HG02759 (cell line): ENCODE measurements around the gene COL25A1.
"Not testable (repeated sequence)": the region's sequence is repeated elsewhere in the genome, so short reads cannot be mapped to it uniquely, and the experiment has no call there.

Source experiments
- ATAC-seq: cut with Tn5 transposase; IDR thresholded peaks from one replicate; pipeline ENCODE4 v1.9.1; 2021; ENCODE audit warnings: mild to moderate bottlenecking, moderate library complexity; ENCODE audit not compliant: unreplicated experiment

COL25A1 gene

GRCh38 chr4:109174224-109174953 lies 128.1 kb downstream of the COL25A1 start:
- ATAC-seq: no peak

DNA sequence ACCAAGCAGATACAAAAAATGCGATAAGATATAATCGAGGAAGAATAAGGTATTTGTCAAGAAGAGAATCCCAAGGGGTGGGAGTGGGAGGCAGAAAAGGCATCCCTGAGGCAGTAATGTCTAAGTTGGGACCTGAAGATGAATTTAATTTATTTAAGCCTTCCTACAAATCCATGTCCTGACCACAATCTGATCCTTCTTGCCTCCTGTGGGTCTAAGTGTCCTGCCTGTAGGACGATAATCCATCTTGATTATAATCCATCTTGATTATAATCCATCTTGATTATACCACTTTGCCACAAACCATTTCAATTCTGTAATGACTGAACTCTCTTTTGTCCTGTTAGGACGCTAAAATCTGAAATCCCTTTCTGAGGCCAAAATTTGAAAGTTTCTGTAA lies 130.2 kb downstream of the COL25A1 start:
- no peak for ATAC-seq

- ATAC-seq: no peak
Observed at GRCh38 chr4:109171070-109171469, 131.4 kb downstream of the COL25A1 start.

GRCh38 chr4:109169170-109169569 lies 133.3 kb downstream of the COL25A1 start:
- ATAC-seq: no peak

- no peak for ATAC-seq
Observed at GRCh38 chr4:109166586-109166985, 135.9 kb downstream of the COL25A1 start.

GRCh38 chr4:109166126-109166525 lies 136.3 kb downstream of the COL25A1 start:
- ATAC-seq: no peak

GRCh38 chr4:109164011-109164410 lies 138.4 kb downstream of the COL25A1 start:
- no peak for ATAC-seq

DNA sequence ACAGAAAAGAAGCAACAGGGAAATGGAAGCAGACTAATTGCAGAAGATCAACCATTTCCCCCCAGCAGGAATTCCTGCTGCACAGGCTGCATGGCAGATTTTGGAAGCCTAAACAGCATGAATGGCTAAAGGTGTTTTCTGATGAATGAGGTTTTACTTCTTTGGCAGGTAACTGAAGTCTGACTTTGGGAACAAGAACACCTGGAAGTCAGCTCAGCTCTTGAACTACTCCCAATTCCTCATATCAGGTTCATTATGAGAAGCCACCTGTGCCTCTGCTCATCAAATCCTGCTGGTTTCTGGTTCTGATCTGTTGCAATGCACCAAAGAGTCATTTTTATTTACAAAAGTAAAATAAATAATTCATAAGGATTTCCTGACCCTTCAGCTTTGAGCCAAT lies 139.0 kb downstream of the COL25A1 start:
- ATAC-seq: no peak

DNA sequence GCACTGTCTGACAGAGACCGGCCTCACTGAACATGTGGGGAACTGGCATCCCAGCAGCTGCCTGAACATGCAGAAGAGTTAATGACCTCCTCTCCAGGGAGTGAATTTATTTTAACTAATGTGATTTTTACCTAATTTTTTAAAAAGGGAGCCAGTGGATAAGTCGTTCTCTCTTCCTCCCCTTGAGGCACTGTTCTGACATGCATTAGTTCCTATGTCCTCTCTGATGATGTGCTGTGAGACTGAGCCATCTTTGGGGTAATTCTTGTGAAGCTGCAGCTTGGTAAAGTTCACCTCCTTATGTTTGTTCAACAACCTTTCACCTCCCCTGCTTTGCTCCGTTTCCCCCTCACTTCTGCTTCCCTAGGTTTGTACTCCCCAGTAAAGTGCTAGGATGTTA lies 139.7 kb downstream of the COL25A1 start:
- no peak for ATAC-seq

DNA sequence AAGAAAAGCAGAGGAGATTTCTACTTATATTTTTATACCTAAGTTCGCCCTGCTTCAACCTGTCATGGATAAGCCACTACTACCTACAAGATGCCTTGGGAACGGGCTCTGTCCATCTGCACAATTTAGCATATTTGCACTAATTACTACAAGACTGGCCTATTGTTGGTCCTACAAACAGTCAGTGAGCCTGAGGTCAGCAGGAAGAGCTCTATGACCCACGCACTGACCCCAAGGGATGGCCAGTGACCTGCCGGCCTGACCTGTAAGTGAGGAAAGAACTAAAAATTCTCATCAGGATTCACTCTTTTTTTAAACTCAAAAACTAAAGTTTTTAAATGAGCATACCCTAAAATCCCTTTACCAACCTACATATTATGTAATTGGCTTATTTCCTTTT lies 142.0 kb downstream of the COL25A1 start:
- no peak for ATAC-seq

DNA sequence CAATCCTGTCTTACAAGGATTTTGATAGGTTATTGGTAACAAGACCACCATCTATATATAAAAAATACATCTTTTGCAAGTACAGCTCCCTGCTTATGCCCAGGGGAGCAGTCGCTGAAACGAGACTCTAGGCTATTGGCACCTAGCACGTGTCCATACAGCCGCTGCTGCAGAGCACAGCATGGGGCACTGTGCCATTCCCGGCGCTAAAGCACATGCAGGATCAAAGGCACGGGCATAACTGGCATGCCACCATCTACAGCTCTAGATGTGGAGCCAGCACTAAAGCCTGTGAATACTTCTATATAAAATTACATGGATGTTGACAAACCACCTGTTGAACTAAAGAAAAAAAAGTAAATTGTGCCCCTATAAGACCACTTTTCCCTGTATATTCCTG lies 144.8 kb downstream of the COL25A1 start:
- ATAC-seq: no peak

DNA sequence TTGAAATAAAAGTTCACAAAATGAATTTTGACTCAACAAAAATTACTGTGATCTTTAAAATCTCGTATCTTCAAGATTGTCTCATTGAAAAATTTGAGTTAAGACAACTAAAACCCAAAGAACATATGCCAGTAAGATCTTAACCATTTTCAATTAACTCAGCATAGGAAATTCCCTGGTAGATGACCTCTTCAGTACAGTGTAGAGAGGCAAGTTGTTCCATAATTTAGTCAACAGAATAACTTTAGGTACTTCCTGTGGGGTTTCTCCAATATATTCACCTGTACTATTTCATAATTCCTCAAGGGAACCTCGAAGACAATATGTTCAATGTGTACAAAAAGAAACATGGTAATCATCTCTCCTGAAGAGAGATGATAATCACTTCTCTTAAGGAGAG lies 145.3 kb downstream of the COL25A1 start:
- no peak for ATAC-seq

DNA sequence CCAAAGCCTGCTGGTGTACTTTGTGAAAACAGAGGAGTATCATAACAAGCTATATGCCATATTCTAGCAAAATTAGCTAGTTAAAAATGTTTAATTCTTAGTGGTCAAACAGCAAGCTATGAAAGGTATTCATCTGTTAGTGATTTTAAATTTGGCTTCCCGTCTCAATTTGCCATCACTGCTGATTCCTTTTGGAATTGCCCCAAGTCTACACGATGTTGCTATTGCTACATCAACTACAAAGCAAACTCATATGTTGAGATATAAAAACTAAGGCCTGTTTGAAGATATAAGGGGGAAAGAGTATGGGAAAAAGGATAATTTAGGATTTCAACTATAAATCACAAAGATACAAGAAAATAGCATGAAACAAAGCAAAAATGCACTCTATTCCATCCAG lies 146.1 kb downstream of the COL25A1 start:
- ATAC-seq: no peak

DNA sequence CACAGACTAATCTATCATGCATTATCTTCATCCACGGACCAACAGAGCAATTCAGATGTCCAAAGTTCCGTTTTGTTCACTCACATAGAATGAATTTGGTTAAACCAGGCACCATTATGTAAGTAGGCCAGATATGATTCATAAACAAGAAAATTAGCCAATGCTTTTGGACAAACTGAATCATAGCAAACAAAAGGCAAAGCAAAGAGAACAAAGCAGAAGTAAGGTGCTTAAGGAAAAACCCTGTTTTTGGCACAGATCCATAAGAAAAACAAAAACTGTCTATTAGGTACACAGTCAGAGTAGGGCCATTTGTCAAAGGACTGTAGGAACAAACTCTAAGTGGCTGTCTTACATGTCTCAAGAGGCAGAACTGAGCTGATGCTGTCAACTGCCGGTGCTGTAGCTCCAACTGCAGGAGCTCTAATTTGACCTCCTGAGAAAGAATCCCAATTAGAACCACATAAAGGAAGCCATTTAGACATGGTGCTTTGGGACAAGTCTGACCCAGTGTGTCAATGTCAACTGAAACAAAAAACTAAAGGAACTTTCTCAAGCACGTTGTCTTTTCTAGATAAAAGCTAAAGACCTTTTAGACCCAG lies 146.7 kb downstream of the COL25A1 start:
- ATAC-seq: no peak

- no peak for ATAC-seq
Observed at GRCh38 chr4:109155084-109155483, 147.4 kb downstream of the COL25A1 start.

GRCh38 chr4:109154424-109154823 lies 148.0 kb downstream of the COL25A1 start:
- no peak for ATAC-seq

DNA sequence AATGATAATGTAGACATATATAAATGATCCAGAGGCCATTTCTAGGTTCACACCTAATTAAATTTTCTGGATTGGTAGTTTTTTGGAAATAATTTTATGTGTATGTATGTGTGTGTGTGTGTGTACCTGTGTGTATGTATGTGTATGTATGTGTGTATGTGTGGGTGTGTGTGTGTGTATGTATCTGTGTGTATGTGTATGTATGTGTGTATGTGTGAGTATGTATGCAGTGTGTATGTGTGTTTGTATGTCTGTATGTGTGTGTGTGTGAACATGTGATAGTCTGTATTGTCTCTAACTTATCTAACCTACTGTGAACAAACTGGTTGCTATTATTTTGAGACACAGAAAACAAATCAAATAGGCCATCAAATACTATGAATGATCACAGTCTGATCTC lies 152.6 kb downstream of the COL25A1 start:
- no peak for ATAC-seq

DNA sequence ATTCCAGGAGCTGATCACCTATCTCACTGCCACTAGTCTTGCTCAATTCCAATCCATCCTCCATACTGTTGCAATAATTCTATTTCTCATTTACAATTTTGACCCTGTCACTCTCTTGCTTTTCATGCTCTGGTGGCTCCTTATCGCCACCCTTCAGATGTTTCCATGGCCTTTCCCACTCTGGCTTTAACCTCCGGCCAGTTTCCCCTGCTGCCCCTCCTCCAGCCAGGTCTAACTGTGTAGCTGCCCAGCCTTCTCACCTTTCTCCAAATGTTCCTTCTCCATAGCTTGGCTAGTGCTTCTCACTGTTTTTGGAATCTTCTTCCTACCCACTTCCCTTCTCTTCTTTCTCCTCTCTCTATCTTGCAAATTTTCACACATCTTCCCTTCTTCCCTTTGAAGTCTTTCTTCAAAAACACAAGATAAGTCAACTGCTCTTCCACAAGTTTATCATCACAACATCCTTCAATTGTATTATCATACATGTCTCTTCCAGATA lies 153.8 kb downstream of the COL25A1 start:
- ATAC-seq: no peak

GRCh38 chr4:109147135-109147534 lies 155.3 kb downstream of the COL25A1 start:
- no peak for ATAC-seq

GRCh38 chr4:109146499-109146898 lies 156.0 kb downstream of the COL25A1 start:
- ATAC-seq: no peak

- ATAC-seq: not testable (repeated sequence)
Observed at GRCh38 chr4:109138125-109138524, 164.3 kb downstream of the COL25A1 start.

DNA sequence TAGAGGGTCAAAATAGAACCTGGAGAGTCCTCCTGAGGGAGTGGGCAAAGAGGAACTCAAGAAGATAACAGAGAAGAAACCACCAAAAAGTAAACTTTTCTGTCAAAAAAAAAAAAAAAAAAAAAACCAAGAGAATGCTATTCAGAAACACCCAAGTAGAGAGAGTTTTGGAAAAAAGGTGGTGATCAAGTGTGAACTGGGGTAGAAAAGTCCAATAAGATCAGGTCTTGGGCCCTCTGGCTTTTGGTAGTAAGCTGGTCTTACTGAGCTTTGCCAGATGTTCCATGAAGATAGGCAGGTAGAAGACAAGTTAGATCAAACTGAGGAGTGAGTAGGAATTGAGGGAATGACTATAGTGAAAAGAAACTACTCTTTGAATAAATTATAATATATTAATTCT lies 167.5 kb downstream of the COL25A1 start:
- ATAC-seq: no peak

GRCh38 chr4:109134268-109134667 lies 168.2 kb downstream of the COL25A1 start:
- ATAC-seq: no peak
